ENCODE results near the gene PRRT2.

DNA sequence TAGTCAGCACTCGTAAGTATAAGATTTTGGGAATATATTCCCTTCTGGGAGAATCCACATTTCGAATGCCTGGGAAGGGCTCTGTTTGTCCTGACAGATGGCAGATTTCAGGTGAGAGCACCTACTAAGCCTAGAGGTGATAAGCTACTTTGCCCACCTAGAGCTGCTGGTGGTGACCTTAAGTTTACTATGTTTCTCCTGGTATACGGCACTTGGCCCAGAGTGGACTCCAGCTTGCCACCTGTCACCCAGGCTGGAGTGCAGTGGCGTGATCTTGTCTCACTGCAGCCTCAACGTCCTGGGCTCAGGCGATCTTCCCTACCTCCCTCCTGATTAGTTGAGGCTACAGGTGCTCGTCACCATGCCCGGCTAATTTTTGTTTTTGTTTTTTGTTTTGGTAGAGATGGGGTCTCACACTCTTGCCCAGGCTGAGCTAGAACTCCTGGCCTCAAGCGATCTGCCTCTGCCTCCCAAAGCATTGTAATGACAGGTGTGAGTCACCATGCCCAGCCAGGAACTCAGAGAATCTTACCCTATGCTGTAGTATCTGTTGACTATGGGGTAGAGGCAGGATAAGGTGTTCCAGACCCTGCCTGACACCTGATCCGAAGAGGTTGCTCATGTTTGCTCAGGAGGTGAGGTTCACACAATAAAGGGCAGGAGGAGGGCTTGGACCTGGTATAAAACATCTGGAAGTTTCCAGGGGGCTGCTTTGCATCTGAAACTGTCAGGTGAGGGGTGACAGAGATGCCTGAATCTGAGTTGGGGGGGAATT lies 34.2 kb upstream of the PRRT2 start, which contains the start of gene ZG16:
- TF ChIP-seq CTCF (IDR thresholded peaks at IDR 0.05) (no peak), POLR2AphosphoS5 (IDR thresholded peaks at IDR 0.05; ENCODE audit: low read depth, low read length) (no peak)
- TF ChIP-seq, protein P1, sequence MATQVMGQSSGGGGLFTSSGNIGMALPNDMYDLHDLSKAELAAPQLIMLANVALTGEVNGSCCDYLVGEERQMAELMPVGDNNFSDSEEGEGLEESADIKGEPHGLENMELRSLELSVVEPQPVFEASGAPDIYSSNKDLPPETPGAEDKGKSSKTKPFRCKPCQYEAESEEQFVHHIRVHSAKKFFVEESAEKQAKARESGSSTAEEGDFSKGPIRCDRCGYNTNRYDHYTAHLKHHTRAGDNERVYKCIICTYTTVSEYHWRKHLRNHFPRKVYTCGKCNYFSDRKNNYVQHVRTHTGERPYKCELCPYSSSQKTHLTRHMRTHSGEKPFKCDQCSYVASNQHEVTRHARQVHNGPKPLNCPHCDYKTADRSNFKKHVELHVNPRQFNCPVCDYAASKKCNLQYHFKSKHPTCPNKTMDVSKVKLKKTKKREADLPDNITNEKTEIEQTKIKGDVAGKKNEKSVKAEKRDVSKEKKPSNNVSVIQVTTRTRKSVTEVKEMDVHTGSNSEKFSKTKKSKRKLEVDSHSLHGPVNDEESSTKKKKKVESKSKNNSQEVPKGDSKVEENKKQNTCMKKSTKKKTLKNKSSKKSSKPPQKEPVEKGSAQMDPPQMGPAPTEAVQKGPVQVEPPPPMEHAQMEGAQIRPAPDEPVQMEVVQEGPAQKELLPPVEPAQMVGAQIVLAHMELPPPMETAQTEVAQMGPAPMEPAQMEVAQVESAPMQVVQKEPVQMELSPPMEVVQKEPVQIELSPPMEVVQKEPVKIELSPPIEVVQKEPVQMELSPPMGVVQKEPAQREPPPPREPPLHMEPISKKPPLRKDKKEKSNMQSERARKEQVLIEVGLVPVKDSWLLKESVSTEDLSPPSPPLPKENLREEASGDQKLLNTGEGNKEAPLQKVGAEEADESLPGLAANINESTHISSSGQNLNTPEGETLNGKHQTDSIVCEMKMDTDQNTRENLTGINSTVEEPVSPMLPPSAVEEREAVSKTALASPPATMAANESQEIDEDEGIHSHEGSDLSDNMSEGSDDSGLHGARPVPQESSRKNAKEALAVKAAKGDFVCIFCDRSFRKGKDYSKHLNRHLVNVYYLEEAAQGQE (IDR thresholded peaks at IDR 0.05; ENCODE audit: insufficient read depth in 1 of 2, low read depth in 2 of 2, low read length in 1 of 2), result no peak

All from Panc1 (cell line).